Glomerular visceral epithelial cell (primary cell): ENCODE results near the gene NKX2-4.

Experiments
- DNase-seq: peaks from one replicate; pipeline ENCODE4 v3.0.0-alpha.2; 2016; ENCODE audit errors: extremely low spot score

The NKX2-4 gene

DNA sequence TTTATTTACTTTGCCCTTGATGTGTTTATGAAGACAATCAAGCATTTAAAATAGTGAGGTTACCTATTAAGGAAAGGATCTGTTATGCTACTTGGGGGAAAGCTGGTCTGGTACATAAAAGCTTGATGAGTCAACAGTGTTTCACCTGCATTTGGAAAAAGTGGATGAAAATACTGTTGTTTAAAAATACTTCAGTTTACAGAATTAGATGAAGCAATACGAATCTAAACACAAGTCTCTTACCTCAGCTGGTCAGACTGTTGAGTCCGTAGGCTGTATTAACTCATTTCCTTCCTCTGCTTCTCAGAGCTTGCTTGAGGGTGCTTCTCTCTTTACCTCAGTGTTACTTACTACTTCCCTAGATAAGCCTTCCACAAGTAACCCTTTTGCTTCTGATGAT, 36.1 kb downstream of the NKX2-4 start:
- DNase-seq = no peak

DNA sequence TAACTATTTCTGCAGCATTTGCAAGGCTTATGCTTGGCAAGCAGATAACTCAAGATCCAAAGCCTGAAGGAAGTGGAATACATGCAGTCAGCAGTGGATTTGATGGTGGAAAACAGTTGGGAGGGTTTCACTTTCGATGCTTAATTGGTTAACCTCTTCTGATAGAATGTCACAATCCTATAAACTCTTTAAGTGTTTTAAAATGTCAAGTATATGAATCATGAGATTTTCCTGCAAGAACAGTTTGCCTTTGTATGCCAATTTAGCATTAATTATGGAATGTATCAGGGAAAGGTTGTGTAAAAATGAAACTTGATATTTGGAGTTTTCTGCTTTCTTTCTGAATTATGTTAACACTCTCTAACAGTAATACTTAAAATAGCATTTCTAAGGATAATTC, 36.6 kb downstream of the NKX2-4 start:
- DNase-seq = no peak

DNA sequence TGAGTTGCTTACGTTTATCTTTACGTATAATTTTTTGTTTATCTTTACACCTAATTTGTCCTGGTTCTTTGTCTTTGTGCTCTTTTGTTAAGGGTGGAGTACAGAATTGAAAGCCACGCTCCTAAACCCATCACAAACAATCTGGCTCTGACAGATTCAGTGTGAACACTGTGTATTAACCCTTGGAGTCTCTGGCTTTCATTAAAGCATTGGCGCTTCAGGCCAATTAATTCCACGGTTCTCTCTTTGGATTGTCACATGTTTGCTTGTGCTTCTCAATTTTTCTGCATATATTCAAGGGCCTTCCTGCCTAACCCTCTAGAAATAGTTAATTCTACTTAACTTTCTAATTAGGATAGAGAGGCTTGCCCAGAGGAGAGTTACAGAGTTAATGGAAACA, 38.6 kb downstream of the NKX2-4 start:
- DNase-seq = no peak

- no peak for DNase-seq
Measured at GRCh38 chr20:21357844-21358243, 39.5 kb downstream of the NKX2-4 start.

DNA sequence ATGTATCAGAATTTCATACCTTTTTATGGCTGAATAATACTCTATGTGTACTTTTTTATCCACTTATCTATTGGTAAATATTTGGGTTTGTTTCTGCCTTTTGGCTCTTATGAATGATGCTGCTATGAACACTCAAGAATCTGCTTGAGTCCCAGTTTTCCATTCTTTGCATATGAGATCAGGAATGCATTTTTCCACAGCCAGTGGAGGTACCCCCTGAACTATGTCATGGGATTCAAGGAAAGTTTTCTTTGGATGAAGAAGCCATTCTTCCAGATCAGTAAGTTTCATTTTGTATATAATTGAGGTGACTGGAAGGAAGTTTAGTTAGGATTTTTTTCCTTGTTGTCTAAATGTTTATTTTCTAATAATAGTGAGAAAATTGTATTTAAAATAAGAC, 40.9 kb downstream of the NKX2-4 start:
- no peak for DNase-seq

GRCh38 chr20:21355981-21356380, 41.3 kb downstream of the NKX2-4 start:
- DNase-seq = no peak

DNA sequence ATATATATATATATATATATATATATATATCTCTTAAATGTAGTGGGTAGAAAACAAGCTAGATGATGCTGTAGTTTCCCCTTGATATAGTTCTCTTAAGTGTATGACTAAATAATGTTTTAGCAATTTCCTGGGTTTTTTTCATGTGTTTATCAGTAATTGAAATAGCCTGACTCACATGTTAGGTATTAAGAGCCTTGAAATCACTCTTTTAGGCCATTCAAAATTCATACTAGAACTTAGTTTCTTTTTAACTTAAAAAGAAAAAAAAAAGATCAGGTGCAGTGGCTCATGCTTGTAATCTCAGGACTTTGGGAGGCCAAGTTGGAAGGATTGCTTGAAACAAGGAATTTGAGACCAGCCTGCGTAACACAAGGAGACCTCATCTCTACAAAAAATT, 44.1 kb downstream of the NKX2-4 start:
- no peak for DNase-seq

GRCh38 chr20:21352703-21353102, 44.6 kb downstream of the NKX2-4 start:
- no peak for DNase-seq
